AG04450 (cell line): ENCODE data around the gene GP5. TPM values are rescaled to one million over a fixed set of nuclear protein-coding genes. Genes with fewer than 3 reads are reported as not detected.

Experiments used
- CTCF ChIA-PET: fragments of 300-600, 350-600 bp; formaldehyde crosslinking; extraction: SDS; loops from one replicate; lab custom pipeline; 2022; ENCODE audit warnings: antibody characterized with exemption, inconsistent platforms; lab: Charles Lee
- POLR2A ChIA-PET: fragments of 350-600 bp; formaldehyde crosslinking; extraction: SDS; loops from one replicate; lab custom pipeline; 2021; ENCODE audit warnings: antibody characterized with exemption, inconsistent platforms; lab: Yijun Ruan, JAX
- DNase-seq: peaks from one replicate; pipeline ENCODE4 v3.0.0-alpha.2; 2011; ENCODE audit warnings: low read depth, low spot score
- H3K27ac ChIP-seq: one replicate; pipeline ENCODE4 v1.5.1; 2012; ENCODE audit warnings: low read depth, low read length, control low read depth
- H3K27me3 ChIP-seq: one replicate; pipeline ENCODE4 v1.6.0; 2012; ENCODE audit warnings: low read length; ENCODE audit not compliant: control insufficient read depth, insufficient read depth
- H3K4me3 ChIP-seq: 2 replicates; pipeline ENCODE4 v1.5.1; 2011; ENCODE audit warnings: mild to moderate bottlenecking, low read depth, low read length, control low read depth
- H3K9me3 ChIP-seq: 2 replicates; pipeline ENCODE4 v1.5.1; 2012; ENCODE audit warnings: low read length; ENCODE audit not compliant: control insufficient read depth, insufficient read depth
- polyA plus RNA-seq: library from polyadenylated mRNA; depleted of rRNA; stranded (reverse); fragments of >200 nt; gene quantifications from 2 replicates; pipeline ENCODE4 v1.2.3, GENCODE V29; 2011
- TF ChIP-seq, protein P1 (sequence below): IDR thresholded peaks from 2 replicates; pipeline ENCODE4 v1.5.1; 2011; ENCODE audit warnings: low read depth, low read length, control low read depth, inconsistent platforms

Gene GP5
- polyA plus RNA-seq, 1 experiment: 0.06 TPM

DNA sequence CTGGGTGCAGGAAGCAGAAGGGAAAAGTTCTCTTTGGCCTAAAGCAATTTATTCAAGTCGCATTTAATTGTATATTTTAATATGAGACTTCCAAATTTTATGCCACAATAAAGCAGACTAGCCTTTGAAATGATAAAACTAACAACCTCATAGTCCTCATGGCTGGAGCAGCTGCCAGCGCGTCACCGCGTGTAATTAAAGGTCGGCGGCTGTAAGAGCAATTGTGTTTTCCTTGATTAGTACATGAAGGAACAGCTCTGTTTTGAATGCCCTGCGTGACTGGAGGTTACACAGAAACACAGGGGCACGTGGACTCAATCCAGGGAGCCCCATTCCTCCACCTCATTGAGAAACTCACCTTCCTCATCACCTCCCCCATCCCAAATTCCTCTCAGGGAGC is 19.4 kb downstream of the GP5 start:
- no peaks in the 10 kb centered on the region; the same call in 1 of the 2 replicates for H3K9me3 ChIP-seq
- DNase-seq: no peak
- no peak overlapping the region for H3K27ac ChIP-seq
- peaks cover 23% of the 10 kb centered on the region for H3K27me3 ChIP-seq
- TF ChIP-seq, protein P1, sequence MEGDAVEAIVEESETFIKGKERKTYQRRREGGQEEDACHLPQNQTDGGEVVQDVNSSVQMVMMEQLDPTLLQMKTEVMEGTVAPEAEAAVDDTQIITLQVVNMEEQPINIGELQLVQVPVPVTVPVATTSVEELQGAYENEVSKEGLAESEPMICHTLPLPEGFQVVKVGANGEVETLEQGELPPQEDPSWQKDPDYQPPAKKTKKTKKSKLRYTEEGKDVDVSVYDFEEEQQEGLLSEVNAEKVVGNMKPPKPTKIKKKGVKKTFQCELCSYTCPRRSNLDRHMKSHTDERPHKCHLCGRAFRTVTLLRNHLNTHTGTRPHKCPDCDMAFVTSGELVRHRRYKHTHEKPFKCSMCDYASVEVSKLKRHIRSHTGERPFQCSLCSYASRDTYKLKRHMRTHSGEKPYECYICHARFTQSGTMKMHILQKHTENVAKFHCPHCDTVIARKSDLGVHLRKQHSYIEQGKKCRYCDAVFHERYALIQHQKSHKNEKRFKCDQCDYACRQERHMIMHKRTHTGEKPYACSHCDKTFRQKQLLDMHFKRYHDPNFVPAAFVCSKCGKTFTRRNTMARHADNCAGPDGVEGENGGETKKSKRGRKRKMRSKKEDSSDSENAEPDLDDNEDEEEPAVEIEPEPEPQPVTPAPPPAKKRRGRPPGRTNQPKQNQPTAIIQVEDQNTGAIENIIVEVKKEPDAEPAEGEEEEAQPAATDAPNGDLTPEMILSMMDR: no peak
- CTCF ChIA-PET: interaction anchor here (1.3 to 1.6 kb wide), 2 partner anchors 16 to 64 kb away, joined by 3 to 5 read pairs; no protein-coding TSS in a partner anchor
- POLR2A ChIA-PET: interaction anchor here (0.6 kb wide), 1 partner anchor 17 kb away, joined by 3 read pairs; no protein-coding TSS in a partner anchor
- H3K4me3 ChIP-seq: no peak overlapping the region

DNA sequence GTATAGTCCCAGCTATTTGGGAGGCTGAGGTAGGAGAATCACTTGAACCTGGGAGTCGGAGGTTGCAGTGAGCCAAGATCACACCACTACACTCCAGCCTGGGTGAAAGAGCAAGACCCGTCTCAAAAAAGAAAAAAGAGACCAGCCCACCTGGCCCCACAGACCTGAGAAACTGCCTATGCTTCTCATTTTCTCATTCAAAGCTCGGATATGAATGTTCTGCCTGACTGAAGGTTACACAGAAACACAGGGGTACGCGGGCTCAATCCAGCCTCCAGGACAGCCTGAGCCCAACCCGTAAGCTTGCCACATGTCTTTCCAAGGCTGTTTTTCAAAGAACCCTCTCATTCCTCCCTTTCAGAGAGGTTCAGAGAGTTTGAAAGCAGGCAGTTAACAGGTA is 19.8 kb downstream of the GP5 start:
- no peak overlapping the region for H3K27ac ChIP-seq
- TF ChIP-seq, protein P1: no peak
- H3K9me3 ChIP-seq: no peaks in the 10 kb centered on the region
- peaks cover 20% of the 10 kb centered on the region for H3K27me3 ChIP-seq
- CTCF ChIA-PET: interaction anchor here (1.3 to 1.6 kb wide), 2 partner anchors 16 to 64 kb away, joined by 3 to 5 read pairs; no protein-coding TSS in a partner anchor
- no peak for DNase-seq
- H3K4me3 ChIP-seq: no peak overlapping the region
- POLR2A ChIA-PET: interaction anchor here (0.6 kb wide), 1 partner anchor 17 kb away, joined by 3 read pairs; no protein-coding TSS in a partner anchor

DNA sequence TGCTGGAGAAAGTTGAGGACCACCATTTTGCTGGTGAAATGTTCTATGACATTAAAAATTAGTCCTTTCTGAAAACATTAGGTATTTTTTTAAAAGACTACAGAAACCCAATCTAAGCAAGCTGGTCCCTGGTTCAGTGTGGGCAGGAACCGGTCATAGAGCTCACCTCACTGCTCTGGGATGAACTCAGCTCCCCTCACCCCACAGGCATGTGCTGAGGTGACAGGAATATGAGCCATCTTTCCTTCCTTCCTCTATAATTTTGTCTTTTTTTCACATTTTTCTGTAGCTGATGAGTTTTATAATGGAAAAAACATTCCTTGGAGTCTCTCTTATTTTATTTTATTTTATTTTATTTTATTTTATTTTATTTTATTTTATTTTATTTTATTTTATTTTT is 21.4 kb downstream of the GP5 start:
- Histone ChIP-seq H3K9me3 (no peaks in the 10 kb centered on the region), H3K27me3 (peaks cover 11% of the 10 kb centered on the region), H3K4me3 (no peak overlapping the region), H3K27ac (no peak overlapping the region)
- DNase-seq: no peak
- TF ChIP-seq, protein P1: no peak
- POLR2A ChIA-PET: no interaction called here
- CTCF ChIA-PET: interaction anchor here (0.7 to 2.0 kb wide), 2 partner anchors 19 to 34 kb away, joined by 3 to 9 read pairs; no protein-coding TSS in a partner anchor

DNA sequence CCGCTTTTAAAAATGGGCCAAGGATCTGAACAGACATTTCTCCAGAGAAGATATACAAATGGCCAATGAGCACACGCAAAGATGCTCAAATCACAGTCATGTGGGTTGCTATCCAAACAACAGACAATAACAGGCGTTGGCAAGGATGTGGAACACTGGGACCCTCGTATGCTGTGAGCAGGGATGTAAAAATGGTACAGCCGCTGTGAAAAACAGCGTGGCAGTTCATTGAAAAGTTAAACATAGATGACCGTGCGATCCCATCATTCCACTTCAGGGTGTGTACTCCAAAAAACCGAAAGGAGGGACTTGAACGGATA is 22.9 kb downstream of the GP5 start:
- TF ChIP-seq, protein P1: no peak
- DNase-seq: no peak
- Histone ChIP-seq H3K9me3 (no peaks in the 10 kb centered on the region), H3K4me3 (no peak overlapping the region), H3K27ac (no peak overlapping the region), H3K27me3 (peaks cover 11% of the 10 kb centered on the region)
- ChIA-PET POLR2A (no interaction called here), CTCF (interaction anchor here (2.0 kb wide), 1 partner anchor 32 kb away, joined by 9 read pairs; no protein-coding TSS in a partner anchor)

DNA sequence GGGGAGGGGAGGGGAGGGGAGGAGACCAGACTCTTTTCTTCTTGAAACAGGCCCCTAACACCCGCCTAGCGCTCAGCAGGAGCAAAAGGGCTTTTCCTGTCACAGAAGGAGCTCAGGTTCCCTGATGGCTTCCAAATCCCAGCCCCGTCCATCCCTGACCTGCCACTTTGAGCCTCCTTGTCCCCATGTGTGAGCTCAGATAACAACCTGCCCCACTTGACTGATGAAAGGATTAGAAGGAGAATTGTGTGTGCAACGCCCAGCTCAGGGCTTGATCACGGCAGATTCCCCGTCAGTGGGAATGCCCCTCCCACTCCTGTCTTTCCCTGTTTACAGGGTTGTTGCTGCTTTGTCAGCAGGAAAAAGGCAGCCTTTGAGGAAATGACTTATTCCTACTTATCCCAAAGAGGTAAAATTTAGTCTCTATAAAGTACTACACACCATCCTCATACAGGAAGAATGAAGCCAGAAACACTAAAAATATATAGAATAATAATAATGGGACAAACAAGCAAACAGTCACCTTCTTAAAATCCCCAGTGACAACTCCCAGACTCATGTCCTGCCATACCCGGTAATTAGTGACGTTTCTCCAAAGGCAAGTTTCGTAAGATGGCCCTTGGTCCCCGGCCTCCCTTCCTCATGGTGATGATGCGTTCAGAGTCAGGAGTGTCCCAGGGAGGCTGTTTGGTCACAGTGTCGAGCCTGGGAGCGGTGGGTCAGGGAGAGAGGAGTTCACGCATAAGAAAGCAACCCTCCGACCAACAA is 23.4 kb downstream of the GP5 start:
- POLR2A ChIA-PET: no interaction called here
- no peak overlapping the region for H3K4me3 ChIP-seq
- TF ChIP-seq, protein P1: no peak
- CTCF ChIA-PET: interaction anchor here (0.9 kb wide), 1 partner anchor 32 kb away, joined by 4 read pairs; no protein-coding TSS in a partner anchor
- peaks cover 11% of the 10 kb centered on the region for H3K27me3 ChIP-seq
- no peaks in the 10 kb centered on the region for H3K9me3 ChIP-seq
- no peak for DNase-seq
- no peak overlapping the region for H3K27ac ChIP-seq
